Measurements from ENCODE around the gene SLC9B1. TPM values are rescaled to one million over a fixed set of nuclear protein-coding genes. Genes with fewer than 3 reads are reported as not detected.

The SLC9B1 gene
- total and polyA plus RNA-seq, 8 donors = 0.52 to 4.7 (median 3.2) TPM

GRCh38 chr4:102862747-102863146 is 156.8 kb downstream of the SLC9B1 start:
- H3K27ac ChIP-seq = peak overlapping the region in 1 of 2 donors; percentile 51

GRCh38 chr4:102862016-102862415 is 157.5 kb downstream of the SLC9B1 start:
- no peaks in the 10 kb centered on the region for H3K36me3 ChIP-seq
- H3K4me3 ChIP-seq = no peak overlapping the region
- peak overlapping the region in 1 of 2 donors; percentile 51 for H3K27ac ChIP-seq
- H3K27me3 ChIP-seq = no peaks in the 10 kb centered on the region
- H3K4me1 ChIP-seq = peaks cover 0 to 9% of the 10 kb centered on the region in 2 donors
- TF ChIP-seq CTCF (IDR thresholded peaks at IDR 0.05) = no peak
- peak; percentile 53 for ATAC-seq
- intact Hi-C loops (cut with DNase I) = no loop called here
- DNase-seq = no peak
- H3K9me3 ChIP-seq = peaks cover 0 to 20% of the 10 kb centered on the region in 2 donors

More at GRCh38 chr4:102862747-102863146, 156.8 kb downstream of the SLC9B1 start:
- Histone ChIP-seq H3K4me1 (peaks cover 3 to 13% of the 10 kb centered on the region in 2 donors), H3K36me3 (no peaks in the 10 kb centered on the region), H3K27me3 (no peaks in the 10 kb centered on the region), H3K9me3 (peaks cover 0 to 20% of the 10 kb centered on the region in 2 donors), H3K4me3 (no peak overlapping the region)
- no peak for TF ChIP-seq CTCF (IDR thresholded peaks at IDR 0.05)
- intact Hi-C loops (cut with DNase I) = no loop called here
- DNase-seq (no peak), ATAC-seq (peak; percentile 70)

- intact Hi-C loops (cut with DNase I) = no loop called here
- H3K4me3 ChIP-seq = no peak overlapping the region
- peaks cover 0 to 9% of the 10 kb centered on the region in 2 donors for H3K4me1 ChIP-seq
- peaks cover 0 to 20% of the 10 kb centered on the region in 2 donors for H3K9me3 ChIP-seq
- ATAC-seq (peak; percentile 32), DNase-seq (no peak)
- TF ChIP-seq CTCF (IDR thresholded peaks at IDR 0.05) = no peak
- H3K27me3 ChIP-seq = no peaks in the 10 kb centered on the region
- no peaks in the 10 kb centered on the region for H3K36me3 ChIP-seq
- H3K27ac ChIP-seq = no peak overlapping the region
These were observed 158.7 kb downstream of the SLC9B1 start for GRCh38 chr4:102860611-102861324.

- H3K4me1 ChIP-seq = peaks cover 0 to 9% of the 10 kb centered on the region in 2 donors
- no peaks in the 10 kb centered on the region for H3K36me3 ChIP-seq
- H3K27me3 ChIP-seq = no peaks in the 10 kb centered on the region
- H3K4me3 ChIP-seq = no peak overlapping the region
- peaks cover 0 to 20% of the 10 kb centered on the region in 2 donors for H3K9me3 ChIP-seq
- no peak for TF ChIP-seq CTCF (IDR thresholded peaks at IDR 0.05)
- ATAC-seq (no peak), DNase-seq (no peak)
- intact Hi-C loops (cut with DNase I) = no loop called here
- H3K27ac ChIP-seq = no peak overlapping the region
These were observed 160.6 kb downstream of the SLC9B1 start for GRCh38 chr4:102858828-102859464.

Other genes starting within 250 kb of the SLC9B1 start
- 100 to 1,000 TPM; 241 to 313 TPM for gene UBE2D3, start 192.2 kb downstream of the SLC9B1 start, total RNA-seq
- gene UBE2D3, start 192.2 kb downstream of the SLC9B1 start, polyA plus RNA-seq (ENCODE audit: insufficient read length in 6 of 6) = 100 to 1,000 TPM; 250 to 290 (median 272) TPM
- gene CISD2, start 150.7 kb downstream of the SLC9B1 start, total RNA-seq = 10 to 100 TPM; 30.6 to 38.6 TPM
- 10 to 100 TPM; 30.6 to 38.0 (median 33.7) TPM for gene CISD2, start 150.7 kb downstream of the SLC9B1 start, polyA plus RNA-seq (ENCODE audit: insufficient read length in 6 of 6)
- gene SLC9B2, start 57.1 kb upstream of the SLC9B1 start, total RNA-seq = 1 to 10 TPM; 8.5 to 9.6 TPM
- 10 to 100 TPM in 1 of 6 donors, 1 to 10 TPM in 5; 6.6 to 10.8 (median 9.0) TPM for gene SLC9B2, start 57.1 kb upstream of the SLC9B1 start, polyA plus RNA-seq (ENCODE audit: insufficient read length in 6 of 6)
- 10 to 100 TPM; 27.2 to 64.2 TPM for gene BDH2, start 80.1 kb upstream of the SLC9B1 start, total RNA-seq
- gene BDH2, start 80.1 kb upstream of the SLC9B1 start, polyA plus RNA-seq (ENCODE audit: insufficient read length in 6 of 6) = 100 to 1,000 TPM in 5 of 6 donors, 10 to 100 TPM in 1; 95.9 to 138 (median 121) TPM
- 1 to 10 TPM; 2.5 to 6.1 TPM for gene CENPE, start 178.6 kb upstream of the SLC9B1 start, total RNA-seq
- gene CENPE, start 178.6 kb upstream of the SLC9B1 start, polyA plus RNA-seq (ENCODE audit: insufficient read length in 6 of 6) = 10 to 100 TPM in 5 of 6 donors, 1 to 10 TPM in 1; 8.4 to 34.4 (median 14.5) TPM